Activated CD4-positive, alpha-beta T cell treated with anti-CD3 and anti-CD28 coated beads, Interleukin-10, Interleukin-2, amounts not matched to agents 100 ng/mL and 50 ng/mL, durations not matched to agents 16 hours and 8 hours (primary cell): ENCODE results near the gene MTHFD1L.
"Not testable (repeated sequence)": the region's sequence is repeated elsewhere in the genome, so short reads cannot be mapped to it uniquely, and the experiment has no call there.

Experiments used
- DNase-seq: peaks from one replicate; pipeline ENCODE4 v3.0.0-alpha.2; 2020

The MTHFD1L gene

DNA sequence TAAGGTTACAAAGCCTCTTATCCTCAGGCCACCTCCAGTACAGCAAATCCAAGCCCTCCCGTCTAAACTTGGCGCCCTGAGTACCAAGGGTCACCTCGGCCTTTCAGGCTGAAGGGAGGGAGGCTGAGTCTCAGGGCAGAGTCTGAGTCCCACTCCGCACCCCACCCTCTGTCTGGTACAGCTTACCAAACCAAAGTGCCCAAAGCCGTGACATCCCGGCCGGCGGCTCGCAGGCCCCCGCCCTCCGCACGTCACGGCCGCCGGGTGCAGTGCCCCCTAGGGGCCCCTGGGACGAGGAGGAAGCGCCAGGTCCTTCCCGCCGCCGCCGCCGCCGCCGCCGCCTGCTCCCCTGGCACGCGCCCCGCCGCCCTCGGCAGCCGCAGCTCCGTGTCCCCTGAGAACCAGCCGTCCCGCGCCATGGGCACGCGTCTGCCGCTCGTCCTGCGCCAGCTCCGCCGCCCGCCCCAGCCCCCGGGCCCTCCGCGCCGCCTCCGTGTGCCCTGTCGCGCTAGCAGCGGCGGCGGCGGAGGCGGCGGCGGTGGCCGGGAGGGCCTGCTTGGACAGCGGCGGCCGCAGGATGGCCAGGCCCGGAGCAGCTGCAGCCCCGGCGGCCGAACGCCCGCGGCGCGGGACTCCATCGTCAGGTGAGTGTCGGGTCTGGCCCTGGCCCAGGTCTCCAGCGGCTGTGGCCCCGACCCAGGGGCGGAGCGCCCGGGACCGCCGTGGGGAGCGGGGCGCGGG, at the start of gene MTHFD1L:
Gene MTHFD1L, plus strand, starts transcription at position 297 of the 741 bp plus-strand sequence. Its CDS starts 121 bp downstream, at position 418.
- DNase-seq = peak; percentile 87

- DNase-seq = not testable (repeated sequence)
These were observed 48.9 kb upstream of the MTHFD1L start for GRCh38 chr6:150816554-150816953.

- DNase-seq = no peak
These were observed 42.6 kb upstream of the MTHFD1L start for GRCh38 chr6:150822932-150823331.

GRCh38 chr6:150826788-150827187, 38.7 kb upstream of the MTHFD1L start:
- DNase-seq = no peak

GRCh38 chr6:150828107-150828506, 37.4 kb upstream of the MTHFD1L start:
- DNase-seq = not testable (repeated sequence)

GRCh38 chr6:150830439-150831165, 34.9 kb upstream of the MTHFD1L start:
- no peak for DNase-seq

DNA sequence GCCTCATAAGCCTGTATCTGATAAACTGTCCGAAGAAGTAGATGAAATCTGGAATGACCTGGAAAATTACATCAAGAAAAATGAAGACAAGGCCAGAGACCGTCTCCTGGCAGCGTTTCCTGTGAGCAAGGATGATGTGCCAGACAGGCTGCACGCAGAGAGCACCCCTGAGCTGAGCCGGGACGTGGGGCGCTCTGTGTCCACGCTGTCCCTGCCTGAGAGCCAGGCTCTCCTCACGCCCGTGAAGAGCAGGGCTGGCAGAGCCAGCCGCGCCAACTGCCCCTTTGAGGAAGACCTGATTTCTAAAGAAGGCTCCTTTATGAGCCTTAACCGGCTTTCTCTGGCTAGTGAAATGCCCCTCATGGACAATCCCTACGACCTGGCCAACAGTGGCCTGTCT, 33.9 kb upstream of the MTHFD1L start:
- no peak for DNase-seq

DNA sequence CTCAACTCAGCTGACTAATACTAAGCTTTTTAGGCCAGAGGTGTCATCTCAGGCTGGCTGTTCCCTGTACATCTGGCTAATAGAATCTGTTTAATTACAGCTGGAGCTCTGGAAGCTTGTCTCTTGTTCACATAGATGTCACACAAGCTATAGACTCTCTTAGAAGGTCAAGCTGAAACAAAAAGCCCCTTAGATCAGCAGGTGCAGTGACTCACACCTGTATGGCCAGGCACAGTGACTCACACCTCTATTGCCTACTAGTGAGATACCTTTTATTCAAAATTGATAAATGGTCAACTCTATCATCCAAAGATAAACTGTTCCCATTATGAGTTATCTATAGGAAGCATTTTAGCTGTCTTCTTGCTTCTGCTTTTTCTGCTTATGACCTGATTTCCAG, 29.9 kb upstream of the MTHFD1L start:
- DNase-seq = no peak

DNA sequence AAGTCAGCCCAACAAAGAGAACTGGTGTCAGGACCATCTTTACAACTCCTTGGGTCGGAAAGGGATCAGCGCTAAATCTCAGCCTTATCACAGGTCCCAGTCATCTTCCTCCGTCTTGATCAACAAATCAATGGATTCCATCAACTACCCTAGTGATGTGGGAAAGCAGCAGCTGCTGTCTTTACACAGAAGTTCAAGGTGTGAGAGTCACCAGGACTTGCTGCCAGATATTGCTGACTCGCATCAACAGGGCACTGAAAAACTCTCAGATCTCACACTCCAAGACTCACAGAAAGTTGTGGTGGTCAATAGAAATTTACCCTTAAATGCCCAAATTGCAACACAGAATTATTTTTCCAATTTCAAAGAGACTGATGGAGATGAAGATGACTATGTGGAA, 25.3 kb upstream of the MTHFD1L start:
- no peak for DNase-seq

- DNase-seq = no peak
These were observed 24.3 kb upstream of the MTHFD1L start for GRCh38 chr6:150841189-150841588.

- DNase-seq = no peak
These were observed 23.8 kb upstream of the MTHFD1L start for GRCh38 chr6:150841697-150842096.

GRCh38 chr6:150844371-150844770, 21.1 kb upstream of the MTHFD1L start:
- no peak for DNase-seq

DNA sequence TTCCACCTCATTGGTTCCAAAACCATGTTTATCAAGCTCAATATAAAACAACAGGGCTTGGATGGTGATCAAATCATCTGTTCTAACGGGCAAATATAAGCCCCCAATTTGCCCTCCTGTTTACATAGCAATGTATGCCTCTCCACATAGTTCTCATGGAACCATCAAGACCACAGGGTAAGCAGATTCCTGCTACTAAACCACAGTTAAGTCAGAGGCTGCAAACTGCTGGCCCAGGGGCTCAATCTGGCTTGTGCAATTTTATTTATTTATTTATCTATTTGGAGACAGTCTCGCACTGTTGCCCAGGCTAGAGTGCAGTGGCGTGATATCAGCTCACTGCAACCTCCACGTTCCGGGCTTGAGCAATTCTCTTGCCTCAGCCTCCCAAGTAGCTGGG, 18.9 kb upstream of the MTHFD1L start:
- no peak for DNase-seq

GRCh38 chr6:150848400-150848799, 17.1 kb upstream of the MTHFD1L start:
- DNase-seq = no peak

DNA sequence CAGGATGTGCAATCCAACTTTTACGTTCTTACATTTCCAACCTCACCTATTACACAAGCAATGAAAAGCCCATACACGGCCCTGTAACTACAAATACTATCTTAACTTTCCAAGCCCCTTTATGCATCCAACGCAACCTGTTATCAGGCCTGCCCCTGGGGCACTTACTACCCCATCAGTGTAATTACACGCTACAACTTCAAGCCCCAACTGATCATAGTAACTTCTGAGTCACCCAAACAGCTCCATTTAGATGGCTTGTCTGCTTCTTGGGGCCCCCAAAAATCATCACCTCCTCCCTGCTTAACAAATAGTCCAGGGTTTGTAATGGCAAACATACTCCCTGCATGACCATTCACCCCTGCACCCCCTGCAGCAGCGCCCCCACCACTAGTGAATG, 11.1 kb upstream of the MTHFD1L start:
- not testable (repeated sequence) for DNase-seq

DNA sequence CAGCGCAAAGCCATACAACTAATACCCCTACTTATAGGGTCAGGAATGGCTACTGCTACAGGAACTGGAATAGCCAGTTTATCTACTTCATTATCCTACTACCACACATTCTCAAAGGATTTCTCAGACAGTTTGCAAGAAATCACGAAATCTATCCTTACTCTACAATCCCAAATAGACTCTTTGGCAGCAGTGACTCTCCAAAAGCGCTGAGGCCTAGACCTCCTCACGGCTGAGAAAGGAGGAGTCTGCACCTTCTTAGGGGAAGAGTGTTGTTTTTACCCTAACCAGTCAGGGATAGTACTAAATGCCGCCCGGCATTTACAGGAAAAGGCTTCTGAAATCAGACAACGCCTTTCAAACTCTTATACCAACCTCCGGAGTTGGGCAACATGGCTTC, 10.3 kb upstream of the MTHFD1L start:
- not testable (repeated sequence) for DNase-seq

DNA sequence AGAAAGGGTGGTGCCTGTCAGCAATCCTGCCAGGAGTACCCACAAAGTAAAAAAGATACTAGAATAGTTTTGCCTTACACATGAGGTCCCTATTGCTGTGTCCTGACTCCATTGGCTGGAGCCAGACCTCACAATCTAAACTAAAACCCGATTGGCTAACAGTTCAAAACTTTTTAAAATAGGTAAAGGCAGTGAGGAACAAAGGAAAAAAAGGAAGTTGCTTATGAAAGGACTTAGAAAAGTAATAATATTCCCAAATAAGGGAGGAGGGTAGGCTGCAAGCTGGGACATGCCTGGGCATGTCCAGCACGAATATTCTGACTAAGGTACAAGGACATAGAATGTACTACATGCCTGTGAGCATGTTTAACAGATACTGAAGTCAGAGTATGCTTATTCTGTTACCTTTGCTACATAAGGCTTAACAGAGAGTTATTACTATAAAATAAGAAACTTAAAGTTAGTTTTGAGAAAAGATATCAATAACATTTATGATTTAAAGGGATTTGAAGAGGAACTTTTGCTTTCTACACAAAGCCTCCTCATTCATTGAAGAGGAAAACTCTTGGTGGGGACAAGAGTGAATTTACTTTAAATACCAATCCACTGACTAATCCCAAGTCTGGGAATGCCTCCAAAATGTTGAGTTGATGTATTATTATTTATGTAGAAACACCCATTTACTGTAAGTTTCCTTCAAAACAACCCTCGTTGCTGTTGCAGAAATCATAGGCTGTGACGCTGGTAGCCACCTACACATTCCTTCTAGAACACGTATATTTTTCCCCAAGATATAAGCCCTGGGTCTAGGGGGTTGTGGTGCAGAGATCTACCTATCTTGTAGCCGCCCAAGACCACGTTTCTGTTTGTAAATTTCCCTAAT, 8.2 kb upstream of the MTHFD1L start:
- no peak for DNase-seq

DNA sequence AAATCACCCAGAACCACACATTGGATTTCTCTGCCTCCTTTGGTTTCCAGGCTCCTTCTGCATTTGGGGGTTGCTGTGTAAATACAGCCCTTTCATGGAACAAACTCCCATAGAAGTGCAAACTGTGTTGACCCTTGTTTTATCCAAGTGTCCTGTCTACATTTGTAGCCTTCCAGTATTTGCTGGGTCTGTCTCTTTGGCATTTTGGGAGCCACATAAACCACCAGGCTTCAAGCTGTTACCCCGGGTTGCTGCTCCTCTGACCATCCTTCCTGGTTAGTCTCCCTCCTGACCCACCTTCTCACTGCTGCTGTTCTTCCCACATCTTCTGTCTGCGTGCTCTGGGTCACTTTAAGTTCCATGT, 7.6 kb upstream of the MTHFD1L start:
- DNase-seq = no peak

DNA sequence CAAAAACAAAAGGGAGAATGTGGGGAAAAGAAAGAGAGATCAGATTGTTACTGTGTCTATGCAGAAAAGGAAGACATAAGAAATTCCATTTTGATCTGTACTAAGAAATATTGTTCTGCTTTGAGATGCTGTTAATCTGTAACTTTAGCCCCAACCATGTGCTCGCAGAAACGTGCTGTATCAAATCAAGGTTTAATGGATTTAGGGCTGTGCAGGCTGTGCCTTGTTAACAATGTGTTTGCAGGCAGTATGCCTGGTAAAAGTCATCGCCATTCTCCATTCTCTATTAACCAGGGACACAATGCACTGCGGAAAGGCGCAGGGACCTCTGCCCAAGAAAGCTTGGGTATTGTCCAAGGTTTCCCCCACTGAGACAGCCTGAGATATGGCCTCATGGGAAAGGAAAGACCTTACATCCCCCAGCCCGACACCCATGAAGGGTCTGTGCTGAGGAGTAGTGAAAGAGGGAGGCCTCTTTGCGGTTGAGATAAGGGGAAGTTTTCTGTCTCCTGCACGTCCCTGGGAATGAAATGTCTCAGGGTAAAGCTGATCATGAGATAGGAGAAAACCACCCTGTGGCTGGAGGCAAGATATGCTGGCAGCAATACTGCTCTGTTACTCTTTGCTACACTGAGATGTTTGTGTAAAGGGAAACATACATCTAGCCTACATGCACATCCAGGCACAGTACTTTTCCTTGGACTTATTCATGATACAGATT, 3.9 kb upstream of the MTHFD1L start:
- DNase-seq = peak; percentile 40

DNA sequence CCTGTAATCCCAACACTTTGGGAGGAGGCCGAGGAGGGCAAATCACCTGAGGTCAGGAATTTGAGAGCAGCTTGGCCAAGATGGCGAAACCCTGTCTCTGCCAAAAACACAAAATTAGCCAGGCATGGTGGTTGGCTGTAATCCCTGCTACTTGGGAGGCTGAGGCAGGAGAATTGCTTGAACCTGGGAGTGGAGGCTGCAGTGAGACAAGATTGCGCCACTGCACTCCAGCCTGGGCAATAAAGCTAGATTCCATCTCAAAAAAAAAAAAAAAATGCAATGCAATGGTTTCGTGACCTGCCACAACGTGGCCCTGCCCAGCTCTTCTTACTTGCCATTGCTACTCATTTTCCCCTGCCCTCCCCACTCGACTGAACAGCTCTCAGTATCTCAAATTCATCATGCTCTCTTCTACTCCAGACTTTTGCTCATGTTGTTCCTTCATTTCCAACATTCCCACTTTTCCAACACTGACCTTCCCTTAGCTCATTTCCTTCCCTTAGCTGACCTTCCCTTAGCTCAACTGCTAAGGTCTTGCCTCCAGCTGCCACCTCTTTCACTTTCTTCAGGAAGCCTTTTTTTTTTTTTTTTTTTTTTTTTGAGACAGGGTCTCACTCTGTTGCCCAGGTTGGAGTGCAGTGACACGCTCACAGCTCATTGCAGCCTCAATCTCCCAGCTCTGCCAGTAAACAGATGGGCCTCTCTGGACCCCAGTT, 2.1 kb upstream of the MTHFD1L start:
- DNase-seq = no peak

DNA sequence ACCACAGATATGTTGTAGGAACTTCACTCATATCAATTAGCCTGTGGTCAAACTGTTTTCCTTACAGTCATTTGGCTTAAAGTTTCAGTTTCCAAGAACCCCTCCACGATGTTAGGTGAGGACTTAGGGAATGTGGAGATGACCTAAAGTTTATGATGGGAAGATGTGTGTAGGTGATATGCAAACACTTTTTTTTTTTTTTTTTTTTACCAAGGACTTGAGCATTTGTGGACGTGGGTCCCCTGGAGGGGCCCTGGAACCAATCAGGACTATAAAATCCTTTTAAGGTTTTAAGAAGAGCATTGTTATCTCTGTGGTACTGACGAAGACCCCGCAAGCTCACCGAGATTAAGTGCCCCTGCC, 478 bp upstream of the MTHFD1L start:
- peak; percentile 8 for DNase-seq
